IMR-90 (cell line): ENCODE results near the gene TBC1D22A. TPM values are rescaled to one million over a fixed set of nuclear protein-coding genes. Genes with fewer than 3 reads are reported as not detected.
A peak's percentile ranks its signal among the peaks of the same experiment; 100 is the strongest.

ENCODE experiments used
- ATAC-seq: fragments of 200-7000 bp; cut with Tn5 transposase; 2 replicates; pipeline ENCODE4 v1.9.1; 2020; ENCODE audit warnings: low read depth, mild to moderate bottlenecking, moderate library complexity
- BruUV-seq: library from RNA; stranded (reverse); fragments of 400-500 nt; replicated peaks from 2 replicates; lab custom pipeline; 2021; lab: Mats Ljungman, UMichigan
- CTCF ChIA-PET: fragments of 300-600 bp; formaldehyde crosslinking; extraction: SDS; loops from one replicate; lab custom pipeline; 2021; ENCODE audit warnings: antibody characterized with exemption; lab: Yijun Ruan, JAX
- POLR2A ChIA-PET: fragments of 300-600 bp; sonication (Branson Sonifier 250); formaldehyde crosslinking; loops from one replicate; lab custom pipeline; 2022; ENCODE audit warnings: antibody characterized with exemption; ENCODE audit not compliant: unreplicated experiment; lab: Charles Lee
- DNase-seq: peaks from one replicate; pipeline ENCODE4 v3.0.0; 2013
- H2AFZ ChIP-seq: replicated peaks from 2 replicates; pipeline ENCODE3; 2013; ENCODE audit warnings: low read length, mild to moderate bottlenecking; ENCODE audit not compliant: poor library complexity
- H2AK5ac ChIP-seq: 2 replicates; pipeline ENCODE4 v1.6.1; 2013; ENCODE audit warnings: low read depth, low read length, inconsistent platforms
- H2AK9ac ChIP-seq: replicated peaks from 2 replicates; pipeline ENCODE3; 2013; ENCODE audit warnings: mild to moderate bottlenecking, low read depth, low read length, moderate library complexity; ENCODE audit not compliant: poor library complexity
- H2BK120ac ChIP-seq: 2 replicates; pipeline ENCODE4 v1.6.1; 2013; ENCODE audit warnings: low read depth, low read length, inconsistent platforms
- H2BK15ac ChIP-seq: 3 replicates; pipeline ENCODE4 v1.6.1; 2013; ENCODE audit warnings: low read depth, low read length, inconsistent platforms
- H2BK20ac ChIP-seq: 2 replicates; pipeline ENCODE4 v1.6.1; 2013; ENCODE audit warnings: low read depth, mild to moderate bottlenecking, inconsistent platforms, low read length, moderate library complexity
- H2BK5ac ChIP-seq: 2 replicates; pipeline ENCODE4 v1.6.1; 2013; ENCODE audit warnings: mild to moderate bottlenecking, low read depth, low read length, inconsistent platforms; ENCODE audit not compliant: poor library complexity, severe bottlenecking
- H3K14ac ChIP-seq: replicated peaks from 2 replicates; pipeline ENCODE4 v1.6.1; 2013; ENCODE audit warnings: low read depth, low read length, inconsistent platforms
- H3K18ac ChIP-seq: 2 replicates; pipeline ENCODE4 v1.6.1; 2013; ENCODE audit warnings: low read depth, low read length, control low read depth
- H3K23ac ChIP-seq: 2 replicates; pipeline ENCODE4 v1.6.1; 2013; ENCODE audit warnings: low read depth, low read length, inconsistent platforms
- H3K27ac ChIP-seq: 2 replicates; pipeline ENCODE4 v1.5.1; 2013; ENCODE audit warnings: mild to moderate bottlenecking, control low read depth, low read length; ENCODE audit not compliant: insufficient read depth
- H3K27me3 ChIP-seq: 2 replicates; pipeline ENCODE4 v1.6.1; 2013; ENCODE audit warnings: low read length; ENCODE audit not compliant: control insufficient read depth, insufficient read depth
- H3K36me3 ChIP-seq: 2 replicates; pipeline ENCODE4 v1.6.1; 2013; ENCODE audit warnings: low read length, mixed read lengths; ENCODE audit not compliant: control insufficient read depth, insufficient read depth
- H3K4ac ChIP-seq: 2 replicates; pipeline ENCODE4 v1.6.1; 2013; ENCODE audit warnings: low read depth, low read length, inconsistent platforms
- H3K4me1 ChIP-seq: 2 replicates; pipeline ENCODE4 v1.6.1; 2013; ENCODE audit warnings: low read length, mixed read lengths; ENCODE audit not compliant: control insufficient read depth, insufficient read depth
- H3K4me2 ChIP-seq: 2 replicates; pipeline ENCODE4 v1.6.1; 2013; ENCODE audit warnings: low read depth, mild to moderate bottlenecking, control low read depth, low read length, moderate library complexity
- H3K4me3 ChIP-seq: 2 replicates; pipeline ENCODE4 v1.5.1; 2013; ENCODE audit warnings: low read depth, mild to moderate bottlenecking, control low read depth, low read length, moderate library complexity; ENCODE audit not compliant: insufficient read depth
- H3K56ac ChIP-seq: 2 replicates; pipeline ENCODE4 v1.6.1; 2013; ENCODE audit warnings: low read length, inconsistent platforms; ENCODE audit not compliant: insufficient read depth; ENCODE audit errors: extremely low read depth
- H3K79me1 ChIP-seq, 2 experiments: 2 replicates each; pipeline ENCODE4 v1.6.1; 2013; ENCODE audit warnings: low read length in 2 of 2, inconsistent platforms in 1 of 2, low read depth in 1 of 2
- H3K9ac ChIP-seq: 2 replicates; pipeline ENCODE4 v1.6.1; 2013; ENCODE audit warnings: low read depth, low read length, control low read depth
- H3K9me1 ChIP-seq: 2 replicates; pipeline ENCODE4 v1.6.1; 2013; ENCODE audit warnings: low read length, inconsistent platforms; ENCODE audit not compliant: insufficient read depth
- H3K9me3 ChIP-seq: 2 replicates; pipeline ENCODE4 v1.6.1; 2013; ENCODE audit warnings: low read length; ENCODE audit not compliant: control insufficient read depth, insufficient read depth
- H4K20me1 ChIP-seq: 2 replicates; pipeline ENCODE4 v1.6.1; 2013; ENCODE audit warnings: low read length, inconsistent platforms; ENCODE audit not compliant: insufficient read depth
- H4K5ac ChIP-seq: 2 replicates; pipeline ENCODE4 v1.6.1; 2013; ENCODE audit warnings: mild to moderate bottlenecking, low read depth, low read length, control low read depth
- H4K8ac ChIP-seq, 2 experiments: 2 replicates each; pipeline ENCODE4 v1.6.1; 2013; ENCODE audit warnings: low read depth in 2 of 2, low read length in 2 of 2, control low read depth in 1 of 2, inconsistent platforms in 1 of 2
- H4K91ac ChIP-seq: 2 replicates; pipeline ENCODE4 v1.6.1; 2013; ENCODE audit warnings: low read depth, low read length, inconsistent platforms; ENCODE audit not compliant: insufficient read depth
- CEBPB ChIP-seq: IDR thresholded peaks from 2 replicates; pipeline ENCODE4 v1.6.1; 2012; ENCODE audit warnings: low read depth, low read length, improper control_type of control experiment
- ELK1 ChIP-seq: fragments of 150-350 bp; IDR thresholded peaks from 2 replicates; pipeline ENCODE4 v1.6.1; 2016; ENCODE audit warnings: low read depth, mild to moderate bottlenecking, low read length, moderate library complexity, borderline replicate concordance
- WGBS, 2 experiments: methylation state at CpG; one replicate each; pipeline versions ENCODE4 v1.1.5 to v1.1.7; 2013; ENCODE audit warnings: missing lambda C conversion rate in 2 of 2; ENCODE audit not compliant: insufficient read length in 1 of 2; ENCODE audit errors: extremely low coverage in 2 of 2; 5-methylcytosine and 5-hydroxymethylcytosine counted together
- dilution Hi-C: fragments of 300-500 bp; cut with HindIII; formaldehyde crosslinking; loops from one replicate; pipeline ENCODE4 v1.14.3; 2018; ENCODE audit warnings: low sequenced_read_pairs; ENCODE audit not compliant: unreplicated experiment
- in situ Hi-C: fragments of 300-500 bp; cut with MboI; formaldehyde crosslinking; loops from 3 replicates; pipeline ENCODE4 v1.14.3; 2019; ENCODE audit warnings: low sequenced_read_pairs, inconsistent platforms, mixed read lengths
- intact Hi-C: fragments of 100-400 bp; cut with micrococcal nuclease; formaldehyde crosslinking; loops from 2 replicates; pipeline ENCODE4 v1.10.0; 2022
- polyA plus RNA-seq, 3 experiments: library from polyadenylated mRNA; depleted of rRNA; stranded (reverse); fragments of >200 nt; gene quantifications; 2 replicates each; pipeline ENCODE4 v1.2.3, GENCODE V29; 2012; ENCODE audit warnings: low replicate concordance in 1 of 3
- total RNA-seq: library from RNA; depleted of rRNA; stranded (reverse); fragments of >200 nt; gene quantifications from 2 replicates; pipeline ENCODE4 v1.2.3, GENCODE V29; 2012

The TBC1D22A gene
- total and polyA plus RNA-seq, 2 of the 4 experiments (the other 2 are of a cell fraction): 9.0 to 16.7 TPM

- Histone ChIP-seq H3K9ac (no peak overlapping the region), H3K9me1 (no peaks in the 10 kb centered on the region), H3K18ac (no peak overlapping the region), H2BK20ac (no peak overlapping the region), H3K9me3 (peaks cover 3% of the 10 kb centered on the region; the same call in 1 of the 2 replicates), H2AK5ac (no peak overlapping the region), H3K14ac (no peak overlapping the region), H2AFZ (peak overlapping the region; percentile 33), H4K20me1 (no peaks in the 10 kb centered on the region), H3K23ac (no peak overlapping the region), H3K79me1 (no peaks in the 10 kb centered on the region), H3K4me1 (no peaks in the 10 kb centered on the region), H3K4ac (no peak overlapping the region), H4K8ac (no peak overlapping the region), H3K4me2 (no peak overlapping the region), H4K91ac (no peak overlapping the region), H3K27ac (no peak overlapping the region), H2BK120ac (no peak overlapping the region), H2BK15ac (no peak overlapping the region), H3K36me3 (no peaks in the 10 kb centered on the region), H2BK5ac (no peak overlapping the region), H3K27me3 (no peaks in the 10 kb centered on the region; the same call in 1 of the 2 replicates), H4K5ac (no peak overlapping the region), H3K56ac (no peak overlapping the region), H2AK9ac (no peak overlapping the region), H3K4me3 (no peak overlapping the region)
- CTCF ChIA-PET: no interaction called here
- TF ChIP-seq ELK1 (no peak), CEBPB (no peak)
- in situ Hi-C loops: no loop called here
- 27% methylated on average over 2 of the region's 12 CpGs; no CpG with 5 or more reads in 1 of the 2 experiments for WGBS, 2 experiments
- dilution Hi-C loops: no loop called here
- intact Hi-C loops: no loop called here
- ATAC-seq (peak; percentile 53; the same call in 1 of the 2 replicates), DNase-seq (peak; percentile 18)
- POLR2A ChIA-PET: interaction anchor here (0.7 kb wide), 1 partner anchor 16 kb away, joined by 5 read pairs; no protein-coding TSS in a partner anchor
- no TSS peak for BruUV-seq
These were observed 446.6 kb downstream of the TBC1D22A start for GRCh38 chr22:47209040-47209514.
